ENCODE data around the gene MVB12B.

- TF ChIP-seq POLR2A (IDR thresholded peaks at IDR 0.05; ENCODE audit: low read length) (no peak), GATA1 (IDR thresholded peaks at IDR 0.05; ENCODE audit: low read depth, low read length) (no peak)
These were observed 32.1 kb upstream of the MVB12B start for GRCh38 chr9:126294331-126295081.

All from erythroblast (primary cell).